SJCRH30 (cell line): ENCODE data around the gene PPOX. TPM values are rescaled to one million over a fixed set of nuclear protein-coding genes. Genes with fewer than 3 reads are reported as not detected.

Experiments used
- DNase-seq, 2 experiments: peaks; one replicate each; pipeline ENCODE4 v3.0.0-alpha.2; 2015 to 2020
- H3K27ac ChIP-seq: fragments of 250-450 bp; sonication (Bioruptor Pico); 2 replicates; pipeline ENCODE4 v1.5.1; 2020; ENCODE audit warnings: mild to moderate bottlenecking, moderate library complexity
- H3K27me3 ChIP-seq: fragments of 250-450 bp; sonication (Bioruptor Pico); 2 replicates; pipeline ENCODE4 v1.5.1; 2020; ENCODE audit warnings: mild to moderate bottlenecking, moderate library complexity
- H3K36me3 ChIP-seq: fragments of 250-450 bp; sonication (Bioruptor Pico); 2 replicates; pipeline ENCODE4 v1.5.1; 2020; ENCODE audit warnings: mild to moderate bottlenecking, moderate library complexity
- H3K4me1 ChIP-seq: fragments of 250-450 bp; sonication (Bioruptor Pico); 2 replicates; pipeline ENCODE4 v1.5.1; 2020; ENCODE audit warnings: mild to moderate bottlenecking, moderate library complexity
- H3K4me3 ChIP-seq: fragments of 250-450 bp; sonication (Bioruptor Pico); 2 replicates; pipeline ENCODE4 v1.5.1; 2020; ENCODE audit warnings: mild to moderate bottlenecking, moderate library complexity
- H3K9me3 ChIP-seq: fragments of 250-450 bp; sonication (Bioruptor Pico); replicated peaks from 2 replicates; pipeline ENCODE4 v1.5.1; 2020; ENCODE audit warnings: mild to moderate bottlenecking, moderate library complexity
- total RNA-seq: library from RNA; depleted of rRNA; stranded (reverse); fragments of >200 nt; shearing (Covaris generic); gene quantifications from 2 replicates; pipeline ENCODE4 v1.2.3, GENCODE V29; 2014

PPOX gene
- total RNA-seq, 1 experiment from 2014 or later = 13.5 TPM

DNA sequence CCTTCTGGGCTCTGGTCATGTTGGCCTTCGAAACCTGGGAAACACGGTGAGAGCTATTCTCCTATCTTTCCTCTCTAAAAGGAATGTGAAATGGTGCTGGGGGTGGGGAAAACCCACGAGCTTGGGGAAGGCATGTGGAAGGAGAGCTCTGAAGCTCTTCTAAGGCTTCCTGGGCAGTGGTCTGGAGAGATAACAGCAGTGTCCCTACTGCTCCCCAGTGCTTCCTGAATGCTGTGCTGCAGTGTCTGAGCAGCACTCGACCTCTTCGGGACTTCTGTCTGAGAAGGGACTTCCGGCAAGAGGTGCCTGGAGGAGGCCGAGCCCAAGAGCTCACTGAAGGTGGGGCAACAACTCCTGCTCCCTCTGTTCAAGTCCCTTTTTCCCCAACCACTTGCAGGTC, 4.2 kb upstream of the PPOX start:
- Histone ChIP-seq H3K4me1 (no peaks in the 10 kb centered on the region; the same call in 1 of the 2 replicates), H3K27ac (no peak overlapping the region), H3K36me3 (no peaks in the 10 kb centered on the region), H3K27me3 (no peaks in the 10 kb centered on the region), H3K4me3 (no peak overlapping the region), H3K9me3 (no peaks in the 10 kb centered on the region)
- no peak for DNase-seq

GRCh38 chr1:161162806-161163205, 3.4 kb upstream of the PPOX start:
- Histone ChIP-seq H3K36me3 (no peaks in the 10 kb centered on the region), H3K27me3 (no peaks in the 10 kb centered on the region), H3K9me3 (no peaks in the 10 kb centered on the region), H3K27ac (no peak overlapping the region), H3K4me1 (no peaks in the 10 kb centered on the region; the same call in 1 of the 2 replicates), H3K4me3 (no peak overlapping the region)
- no peak for DNase-seq

- no peaks in the 10 kb centered on the region for H3K36me3 ChIP-seq
- H3K27ac ChIP-seq = no peak overlapping the region
- H3K4me3 ChIP-seq = no peak overlapping the region
- no peaks in the 10 kb centered on the region; the same call in 1 of the 2 replicates for H3K4me1 ChIP-seq
- no peaks in the 10 kb centered on the region for H3K27me3 ChIP-seq
- H3K9me3 ChIP-seq = no peaks in the 10 kb centered on the region
- no peak for DNase-seq
Observed at GRCh38 chr1:161163793-161164192, 2.4 kb upstream of the PPOX start.

GRCh38 chr1:161164901-161165610, 1.2 kb upstream of the PPOX start:
- H3K27me3 ChIP-seq = no peaks in the 10 kb centered on the region
- DNase-seq = no peak
- H3K9me3 ChIP-seq = no peaks in the 10 kb centered on the region
- H3K27ac ChIP-seq = no peak overlapping the region
- peaks cover 2% of the 10 kb centered on the region; the same call in 1 of the 2 replicates for H3K36me3 ChIP-seq
- H3K4me1 ChIP-seq = no peaks in the 10 kb centered on the region
- peak overlapping the region; percentile 69 for H3K4me3 ChIP-seq

DNA sequence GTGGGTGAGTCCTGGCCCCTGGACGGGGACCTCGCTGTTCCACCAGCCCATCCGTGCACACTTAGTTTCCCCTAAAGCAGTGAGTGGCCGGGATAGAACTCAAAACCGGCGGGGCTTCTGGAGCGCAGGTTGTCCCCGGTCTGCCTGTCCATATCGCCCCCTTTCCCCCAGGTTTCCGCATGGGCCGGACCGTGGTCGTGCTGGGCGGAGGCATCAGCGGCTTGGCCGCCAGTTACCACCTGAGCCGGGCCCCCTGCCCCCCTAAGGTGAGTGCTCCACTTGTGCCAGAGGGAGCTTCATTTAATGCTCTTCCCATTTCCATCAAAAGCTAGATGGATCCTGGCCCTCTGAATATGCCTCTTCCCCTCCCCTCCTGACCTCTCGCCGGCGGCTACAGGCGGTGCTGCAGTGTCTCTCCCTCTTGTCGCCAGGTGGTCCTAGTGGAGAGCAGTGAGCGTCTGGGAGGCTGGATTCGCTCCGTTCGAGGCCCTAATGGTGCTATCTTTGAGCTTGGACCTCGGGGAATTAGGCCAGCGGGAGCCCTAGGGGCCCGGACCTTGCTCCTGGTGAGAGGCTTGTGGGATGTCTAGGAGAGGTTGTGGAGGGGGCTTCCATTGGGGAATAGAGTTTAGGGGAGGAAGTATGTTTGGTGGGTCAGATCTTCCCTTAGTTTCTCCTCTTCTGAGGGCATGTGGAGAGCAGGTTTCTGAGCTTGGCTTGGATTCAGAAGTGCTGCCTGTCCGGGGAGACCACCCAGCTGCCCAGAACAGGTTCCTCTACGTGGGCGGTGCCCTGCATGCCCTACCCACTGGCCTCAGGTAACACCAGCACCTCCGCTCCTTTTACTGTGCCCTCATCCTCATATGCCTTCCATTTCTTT, 683 bp downstream of the PPOX start:
- Histone ChIP-seq H3K4me1 (no peaks in the 10 kb centered on the region), H3K9me3 (no peaks in the 10 kb centered on the region), H3K27ac (peak overlapping the region; percentile 6; the same call in 1 of the 2 replicates), H3K27me3 (no peaks in the 10 kb centered on the region), H3K4me3 (peak overlapping the region; percentile 69), H3K36me3 (peaks cover 9% of the 10 kb centered on the region)
- DNase-seq = peak; percentile 19 to 37

DNA sequence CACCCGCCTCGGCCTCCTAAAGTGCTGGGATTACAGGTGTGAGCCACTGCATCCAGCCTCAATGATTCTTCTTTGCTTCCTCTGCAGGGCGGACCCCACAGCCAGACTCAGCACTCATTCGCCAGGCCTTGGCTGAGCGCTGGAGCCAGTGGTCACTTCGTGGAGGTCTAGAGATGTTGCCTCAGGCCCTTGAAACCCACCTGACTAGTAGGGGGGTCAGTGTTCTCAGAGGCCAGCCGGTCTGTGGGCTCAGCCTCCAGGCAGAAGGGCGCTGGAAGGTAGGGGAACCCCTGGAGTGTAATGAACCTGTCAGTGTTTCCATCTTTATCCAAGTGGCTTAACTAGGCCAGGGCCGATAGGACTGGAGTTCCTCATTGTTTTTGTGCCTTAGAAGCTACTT, 2.7 kb downstream of the PPOX start:
- DNase-seq = no peak
- H3K27me3 ChIP-seq = no peaks in the 10 kb centered on the region
- no peaks in the 10 kb centered on the region for H3K4me1 ChIP-seq
- H3K36me3 ChIP-seq = peaks cover 27% of the 10 kb centered on the region
- no peaks in the 10 kb centered on the region for H3K9me3 ChIP-seq
- H3K27ac ChIP-seq = no peak overlapping the region
- no peak overlapping the region for H3K4me3 ChIP-seq

DNA sequence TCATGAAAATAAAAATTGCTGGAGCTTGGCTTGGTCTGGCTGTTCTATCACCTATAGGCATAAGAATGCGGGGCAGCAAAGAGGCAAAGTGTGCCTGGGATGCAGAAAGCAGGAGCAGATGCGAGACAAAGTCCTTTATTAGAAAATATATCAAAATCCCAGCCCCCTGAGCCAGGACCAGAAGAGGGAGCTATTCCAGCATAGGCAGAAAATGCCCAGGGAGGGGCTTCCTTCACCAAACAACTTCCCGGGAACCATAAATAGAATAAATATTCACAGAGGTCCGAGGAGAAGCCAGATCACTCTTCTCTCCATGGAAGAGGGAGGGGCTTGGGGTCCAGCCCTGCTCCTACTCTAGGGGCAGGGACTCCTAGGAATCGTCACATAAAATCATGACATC, 5.0 kb downstream of the PPOX start:
- Histone ChIP-seq H3K27ac (no peak overlapping the region), H3K4me1 (no peaks in the 10 kb centered on the region), H3K4me3 (no peak overlapping the region), H3K36me3 (peaks cover 29% of the 10 kb centered on the region), H3K27me3 (no peaks in the 10 kb centered on the region), H3K9me3 (no peaks in the 10 kb centered on the region)
- DNase-seq = no peak

GRCh38 chr1:161171696-161172095, 5.5 kb downstream of the PPOX start:
- Histone ChIP-seq H3K27me3 (no peaks in the 10 kb centered on the region), H3K4me1 (no peaks in the 10 kb centered on the region), H3K9me3 (no peaks in the 10 kb centered on the region), H3K4me3 (no peak overlapping the region), H3K36me3 (peaks cover 29% of the 10 kb centered on the region), H3K27ac (no peak overlapping the region)
- DNase-seq = no peak

GRCh38 chr1:161172349-161172748, 6.1 kb downstream of the PPOX start:
- Histone ChIP-seq H3K36me3 (peaks cover 29% of the 10 kb centered on the region), H3K27me3 (no peaks in the 10 kb centered on the region), H3K27ac (no peak overlapping the region), H3K4me3 (no peak overlapping the region), H3K9me3 (no peaks in the 10 kb centered on the region), H3K4me1 (no peaks in the 10 kb centered on the region)
- DNase-seq = no peak

GRCh38 chr1:161172776-161173376, 6.7 kb downstream of the PPOX start:
- Histone ChIP-seq H3K27ac (no peak overlapping the region), H3K4me3 (no peak overlapping the region), H3K9me3 (no peaks in the 10 kb centered on the region), H3K36me3 (peaks cover 29% of the 10 kb centered on the region), H3K4me1 (no peaks in the 10 kb centered on the region), H3K27me3 (no peaks in the 10 kb centered on the region)
- DNase-seq = no peak

GRCh38 chr1:161173711-161174110, 7.5 kb downstream of the PPOX start:
- H3K27ac ChIP-seq = no peak overlapping the region
- H3K4me3 ChIP-seq = no peak overlapping the region
- H3K4me1 ChIP-seq = no peaks in the 10 kb centered on the region
- H3K9me3 ChIP-seq = no peaks in the 10 kb centered on the region
- peaks cover 29% of the 10 kb centered on the region for H3K36me3 ChIP-seq
- no peak for DNase-seq
- no peaks in the 10 kb centered on the region for H3K27me3 ChIP-seq

DNA sequence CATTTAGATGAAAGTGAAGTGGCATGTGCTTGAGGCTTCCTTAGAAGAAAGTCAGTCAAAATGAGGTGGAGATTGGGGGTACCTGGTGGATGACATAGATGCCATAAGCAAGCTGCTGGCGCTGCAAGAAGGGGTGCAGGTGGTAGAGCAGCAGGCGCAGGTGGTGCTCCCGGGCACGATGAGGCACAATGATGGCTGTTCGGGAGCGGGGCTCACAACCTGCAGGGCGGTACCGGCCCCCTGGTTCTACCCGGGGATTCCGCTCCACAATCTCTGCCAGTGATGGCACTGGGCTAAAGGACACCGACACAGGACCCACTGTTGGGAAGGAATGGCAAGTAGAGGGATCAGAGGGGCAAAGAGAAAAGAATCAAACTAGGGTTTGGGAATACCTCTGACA, 8.7 kb downstream of the PPOX start:
- no peak for DNase-seq
- Histone ChIP-seq H3K4me3 (no peak overlapping the region), H3K36me3 (peaks cover 27% of the 10 kb centered on the region), H3K27me3 (no peaks in the 10 kb centered on the region), H3K4me1 (no peaks in the 10 kb centered on the region), H3K27ac (no peak overlapping the region), H3K9me3 (no peaks in the 10 kb centered on the region)

GRCh38 chr1:161175771-161176453, 9.7 kb downstream of the PPOX start:
- no peak overlapping the region for H3K27ac ChIP-seq
- no peak for DNase-seq
- H3K4me3 ChIP-seq = no peak overlapping the region
- no peaks in the 10 kb centered on the region for H3K27me3 ChIP-seq
- no peaks in the 10 kb centered on the region for H3K9me3 ChIP-seq
- peaks cover 27% of the 10 kb centered on the region for H3K36me3 ChIP-seq
- H3K4me1 ChIP-seq = no peaks in the 10 kb centered on the region

DNA sequence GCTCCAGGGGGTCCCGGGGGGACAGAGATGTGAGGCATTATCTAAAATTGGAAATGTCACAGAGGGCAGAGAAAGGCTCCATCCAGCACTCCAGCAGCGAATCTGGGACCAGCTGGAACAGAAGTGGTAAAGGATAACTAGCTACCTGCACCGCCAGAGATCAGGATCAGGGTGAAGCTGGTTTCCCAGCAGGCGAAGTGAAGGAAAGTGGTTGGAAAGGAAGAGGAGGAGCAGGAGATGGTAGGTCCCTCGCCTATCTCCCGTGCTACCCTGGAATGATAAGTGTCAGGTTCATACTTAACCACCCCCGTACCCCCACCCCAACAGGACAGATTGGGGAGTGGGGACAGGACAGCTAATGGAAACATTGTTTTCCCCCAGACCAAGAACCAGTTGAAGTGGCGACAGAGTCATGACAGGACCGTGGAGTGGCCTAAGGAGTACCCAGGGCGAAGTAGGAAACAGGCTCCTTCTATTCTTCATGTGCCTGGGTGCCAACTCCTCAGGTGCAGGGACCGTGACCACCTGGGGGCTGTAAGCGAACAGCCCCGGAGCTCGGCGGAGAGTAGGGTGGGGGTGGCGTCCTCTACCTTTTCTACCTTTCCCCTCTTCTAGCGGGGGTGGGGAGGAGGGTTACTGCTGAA, 10.4 kb downstream of the PPOX start:
- H3K36me3 ChIP-seq = peaks cover 23% of the 10 kb centered on the region
- H3K4me3 ChIP-seq = peak overlapping the region; percentile 78
- no peak for DNase-seq
- no peaks in the 10 kb centered on the region for H3K27me3 ChIP-seq
- no peaks in the 10 kb centered on the region for H3K4me1 ChIP-seq
- peak overlapping the region; percentile 65; the same call in 1 of the 2 replicates for H3K27ac ChIP-seq
- no peaks in the 10 kb centered on the region for H3K9me3 ChIP-seq
